Brain microvascular endothelial cell (primary cell): ENCODE measurements around the gene USP15.

Source experiments
- DNase-seq: peaks from one replicate; pipeline ENCODE4 v3.0.0-alpha.2; 2020
- H3K27ac ChIP-seq: fragments of 250-450 bp; sonication (Bioruptor Pico); 2 replicates; pipeline ENCODE4 v1.5.1; 2020; ENCODE audit warnings: mild to moderate bottlenecking, moderate library complexity
- H3K27me3 ChIP-seq: fragments of 250-450 bp; sonication (Bioruptor Pico); replicated peaks from 2 replicates; pipeline ENCODE4 v1.5.1; 2020; ENCODE audit warnings: mild to moderate bottlenecking
- H3K36me3 ChIP-seq: fragments of 250-450 bp; sonication (Bioruptor Pico); replicated peaks from 2 replicates; pipeline ENCODE4 v1.5.1; 2020; ENCODE audit warnings: mild to moderate bottlenecking
- H3K4me3 ChIP-seq: 2 replicates; pipeline ENCODE4 v1.5.1; 2011; ENCODE audit warnings: low read depth, mild to moderate bottlenecking, control low read depth, low read length, moderate library complexity
- CTCF ChIP-seq: IDR thresholded peaks from 2 replicates; pipeline ENCODE4 v1.5.1; 2011; ENCODE audit warnings: low read depth, mild to moderate bottlenecking, moderate library complexity, low read length, control low read depth, inconsistent platforms; ENCODE audit errors: missing control alignments
- in situ Hi-C: cut with HindIII; loops from 2 replicates; pipeline ENCODE4 v1.10.0; 2017; ENCODE audit warnings: low sequenced_read_pairs, low pct_ligation_motif_present

USP15 gene

GRCh38 chr12:62217466-62218194, 42.6 kb upstream of the USP15 start:
- in situ Hi-C loops: no loop called here
- TF ChIP-seq CTCF: no peak
- Histone ChIP-seq H3K27me3 (no peaks in the 10 kb centered on the region), H3K27ac (no peak overlapping the region), H3K36me3 (no peaks in the 10 kb centered on the region), H3K4me3 (no peak overlapping the region)
- no peak for DNase-seq

- Histone ChIP-seq H3K4me3 (no peak overlapping the region), H3K27ac (no peak overlapping the region), H3K27me3 (no peaks in the 10 kb centered on the region), H3K36me3 (no peaks in the 10 kb centered on the region)
- in situ Hi-C loops: no loop called here
- TF ChIP-seq CTCF: no peak
- DNase-seq: no peak
Measured at GRCh38 chr12:62221107-62221506, 39.1 kb upstream of the USP15 start.

- Histone ChIP-seq H3K27me3 (no peaks in the 10 kb centered on the region), H3K36me3 (no peaks in the 10 kb centered on the region), H3K27ac (no peak overlapping the region), H3K4me3 (no peak overlapping the region)
- no peak for TF ChIP-seq CTCF
- in situ Hi-C loops: no loop called here
- no peak for DNase-seq
Measured at GRCh38 chr12:62224601-62225000, 35.6 kb upstream of the USP15 start.

GRCh38 chr12:62227091-62227490, 33.1 kb upstream of the USP15 start:
- no peaks in the 10 kb centered on the region for H3K36me3 ChIP-seq
- TF ChIP-seq CTCF: no peak
- DNase-seq: no peak
- H3K27ac ChIP-seq: no peak overlapping the region
- in situ Hi-C loops: no loop called here
- H3K4me3 ChIP-seq: no peak overlapping the region
- H3K27me3 ChIP-seq: no peaks in the 10 kb centered on the region

- in situ Hi-C loops: no loop called here
- no peaks in the 10 kb centered on the region for H3K36me3 ChIP-seq
- no peak for TF ChIP-seq CTCF
Measured at GRCh38 chr12:62230652-62231051, 29.6 kb upstream of the USP15 start.

GRCh38 chr12:62232143-62232729, 28.0 kb upstream of the USP15 start:
- no peak for TF ChIP-seq CTCF
- no peak for DNase-seq
- no peak overlapping the region for H3K4me3 ChIP-seq
- H3K36me3 ChIP-seq: no peaks in the 10 kb centered on the region
- in situ Hi-C loops: no loop called here
- H3K27ac ChIP-seq: no peak overlapping the region
- no peaks in the 10 kb centered on the region for H3K27me3 ChIP-seq

More at GRCh38 chr12:62230652-62231051, 29.6 kb upstream of the USP15 start:
- Histone ChIP-seq H3K4me3 (no peak overlapping the region), H3K27me3 (no peaks in the 10 kb centered on the region), H3K27ac (no peak overlapping the region)
- DNase-seq: no peak
